ENCODE measurements around the gene TTC17.

DNA sequence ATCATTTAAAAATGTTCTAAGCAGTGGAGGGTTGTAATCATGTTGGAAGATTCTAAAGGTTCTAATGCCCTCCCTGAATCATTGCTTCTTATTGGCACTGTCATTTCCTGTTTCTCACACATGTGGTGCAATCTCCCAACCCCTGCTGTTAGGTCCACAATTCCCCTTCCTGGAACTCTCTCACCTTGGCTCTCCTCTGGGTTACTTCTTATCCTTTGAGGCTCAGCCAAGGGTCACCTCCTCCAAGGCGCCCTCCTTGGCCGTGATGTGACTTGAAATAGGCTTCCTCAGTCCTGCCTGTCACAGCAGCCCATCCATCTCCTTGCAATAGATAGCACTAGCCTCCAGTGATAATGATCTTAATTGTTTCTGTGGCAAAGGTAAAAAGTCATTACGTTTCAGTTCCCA, 149.8 kb downstream of the TTC17 start:
- TF ChIP-seq CREBBP (IDR thresholded peaks at IDR 0.05; ENCODE audit: low read depth, low read length), result no peak
- TF ChIP-seq, protein P1, sequence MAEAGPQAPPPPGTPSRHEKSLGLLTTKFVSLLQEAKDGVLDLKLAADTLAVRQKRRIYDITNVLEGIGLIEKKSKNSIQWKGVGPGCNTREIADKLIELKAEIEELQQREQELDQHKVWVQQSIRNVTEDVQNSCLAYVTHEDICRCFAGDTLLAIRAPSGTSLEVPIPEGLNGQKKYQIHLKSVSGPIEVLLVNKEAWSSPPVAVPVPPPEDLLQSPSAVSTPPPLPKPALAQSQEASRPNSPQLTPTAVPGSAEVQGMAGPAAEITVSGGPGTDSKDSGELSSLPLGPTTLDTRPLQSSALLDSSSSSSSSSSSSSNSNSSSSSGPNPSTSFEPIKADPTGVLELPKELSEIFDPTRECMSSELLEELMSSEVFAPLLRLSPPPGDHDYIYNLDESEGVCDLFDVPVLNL (CRISPR knock-in tag; IDR thresholded peaks at IDR 0.05; ENCODE audit: low read depth), result no peak
- TF ChIP-seq, protein P2, sequence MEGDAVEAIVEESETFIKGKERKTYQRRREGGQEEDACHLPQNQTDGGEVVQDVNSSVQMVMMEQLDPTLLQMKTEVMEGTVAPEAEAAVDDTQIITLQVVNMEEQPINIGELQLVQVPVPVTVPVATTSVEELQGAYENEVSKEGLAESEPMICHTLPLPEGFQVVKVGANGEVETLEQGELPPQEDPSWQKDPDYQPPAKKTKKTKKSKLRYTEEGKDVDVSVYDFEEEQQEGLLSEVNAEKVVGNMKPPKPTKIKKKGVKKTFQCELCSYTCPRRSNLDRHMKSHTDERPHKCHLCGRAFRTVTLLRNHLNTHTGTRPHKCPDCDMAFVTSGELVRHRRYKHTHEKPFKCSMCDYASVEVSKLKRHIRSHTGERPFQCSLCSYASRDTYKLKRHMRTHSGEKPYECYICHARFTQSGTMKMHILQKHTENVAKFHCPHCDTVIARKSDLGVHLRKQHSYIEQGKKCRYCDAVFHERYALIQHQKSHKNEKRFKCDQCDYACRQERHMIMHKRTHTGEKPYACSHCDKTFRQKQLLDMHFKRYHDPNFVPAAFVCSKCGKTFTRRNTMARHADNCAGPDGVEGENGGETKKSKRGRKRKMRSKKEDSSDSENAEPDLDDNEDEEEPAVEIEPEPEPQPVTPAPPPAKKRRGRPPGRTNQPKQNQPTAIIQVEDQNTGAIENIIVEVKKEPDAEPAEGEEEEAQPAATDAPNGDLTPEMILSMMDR (IDR thresholded peaks at IDR 0.05 in 2 of 3, conservative IDR thresholded peaks at IDR 0.05 in 1 of 3; ENCODE audit: insufficient read depth in 2 of 3, low read depth in 1 of 3, low read length in 3 of 3), result no peak
- no peak for TF ChIP-seq FOXA1 (IDR thresholded peaks at IDR 0.05; ENCODE audit: borderline replicate concordance)
- TF ChIP-seq KAT8 (IDR thresholded peaks at IDR 0.05; ENCODE audit: low read depth), result no peak
- no peak for TF ChIP-seq ZNF134 (CRISPR knock-in tag; conservative IDR thresholded peaks at IDR 0.05)
- TF ChIP-seq, protein P3, sequence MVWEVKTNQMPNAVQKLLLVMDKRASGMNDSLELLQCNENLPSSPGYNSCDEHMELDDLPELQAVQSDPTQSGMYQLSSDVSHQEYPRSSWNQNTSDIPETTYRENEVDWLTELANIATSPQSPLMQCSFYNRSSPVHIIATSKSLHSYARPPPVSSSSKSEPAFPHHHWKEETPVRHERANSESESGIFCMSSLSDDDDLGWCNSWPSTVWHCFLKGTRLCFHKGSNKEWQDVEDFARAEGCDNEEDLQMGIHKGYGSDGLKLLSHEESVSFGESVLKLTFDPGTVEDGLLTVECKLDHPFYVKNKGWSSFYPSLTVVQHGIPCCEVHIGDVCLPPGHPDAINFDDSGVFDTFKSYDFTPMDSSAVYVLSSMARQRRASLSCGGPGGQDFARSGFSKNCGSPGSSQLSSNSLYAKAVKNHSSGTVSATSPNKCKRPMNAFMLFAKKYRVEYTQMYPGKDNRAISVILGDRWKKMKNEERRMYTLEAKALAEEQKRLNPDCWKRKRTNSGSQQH (CRISPR knock-in tag; IDR thresholded peaks at IDR 0.05), result no peak
- no peak for TF ChIP-seq TEAD4 (IDR thresholded peaks at IDR 0.05; ENCODE audit: low read length)
- TF ChIP-seq TEAD4 (CRISPR knock-in tag; IDR thresholded peaks at IDR 0.05; ENCODE audit: borderline replicate concordance), result no peak
- TF ChIP-seq IRF2 (CRISPR knock-in tag; IDR thresholded peaks at IDR 0.05), result no peak
- no peak for TF ChIP-seq RBM39 (optimal IDR thresholded peaks at IDR 0.05; ENCODE audit: low read depth, low read length)
- no peak for TF ChIP-seq POLR2A (conservative IDR thresholded peaks at IDR 0.05)

Data from K562 (cell line).